HG02852 (cell line): Measurements from ENCODE around the gene SRSF10.
"Not testable (repeated sequence)": the region's sequence is repeated elsewhere in the genome, so short reads cannot be mapped to it uniquely, and the experiment has no call there.

Experiments used
- ATAC-seq: cut with Tn5 transposase; IDR thresholded peaks from one replicate; pipeline ENCODE4 v1.9.1; 2021; ENCODE audit warnings: mild to moderate bottlenecking, moderate library complexity; ENCODE audit not compliant: unreplicated experiment

Gene SRSF10

DNA sequence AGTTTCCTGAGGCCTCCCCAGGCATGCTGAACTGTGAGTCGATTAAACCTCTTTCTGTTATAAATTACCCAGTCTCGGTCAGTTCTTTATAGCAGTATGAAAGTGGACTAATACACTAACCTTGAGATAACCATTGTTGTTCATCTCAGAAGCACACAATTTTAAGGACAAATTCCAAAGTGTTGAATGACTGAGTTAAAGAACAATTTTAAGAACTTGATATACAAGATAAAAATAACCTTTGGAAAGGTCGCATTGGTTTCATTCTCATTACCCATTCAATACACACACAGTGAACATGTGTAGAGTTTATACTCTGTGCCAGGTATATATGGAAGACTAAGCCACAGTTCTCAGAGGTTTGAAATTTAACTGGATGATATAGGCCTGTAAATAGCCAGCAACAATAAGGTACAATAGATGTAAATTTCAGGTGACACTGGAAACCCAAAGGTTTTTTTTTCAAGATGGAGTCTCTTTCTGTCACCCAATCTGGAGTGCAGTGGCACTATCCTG is 19.1 kb upstream of the SRSF10 start:
- ATAC-seq: no peak

- no peak for ATAC-seq
Measured at GRCh38 chr1:23997812-23998211, 17.7 kb upstream of the SRSF10 start.

DNA sequence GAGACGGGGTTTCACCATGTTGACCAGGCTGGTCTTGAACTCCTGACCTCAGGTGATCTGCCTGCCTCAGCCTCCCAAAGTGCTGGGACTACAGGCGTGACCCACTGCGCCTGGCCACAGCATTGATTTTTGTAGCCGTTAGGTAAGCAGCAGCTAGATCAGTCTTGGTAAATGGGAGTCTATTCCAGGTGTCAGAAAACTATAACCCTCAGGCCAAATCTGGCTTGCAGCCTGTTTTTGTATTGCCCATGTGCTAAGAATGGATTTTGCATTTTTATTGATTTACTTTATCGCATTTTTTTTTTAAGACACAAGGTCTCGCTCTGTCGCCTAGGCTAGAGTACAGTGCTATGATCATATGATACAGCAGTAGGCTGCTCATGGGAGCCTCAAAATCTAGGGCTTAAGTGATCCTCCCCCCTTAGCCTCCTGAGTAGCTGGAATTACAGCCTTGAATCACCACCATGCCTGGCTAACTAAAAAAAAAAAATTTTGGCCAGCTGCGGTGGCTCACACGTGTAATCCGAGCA is 16.6 kb upstream of the SRSF10 start:
- no peak for ATAC-seq

- no peak for ATAC-seq
Measured at GRCh38 chr1:23995431-23995837, 15.3 kb upstream of the SRSF10 start.

- ATAC-seq: not testable (repeated sequence)
Measured at GRCh38 chr1:23992011-23992410, 11.9 kb upstream of the SRSF10 start.

GRCh38 chr1:23989263-23989662 is 9.1 kb upstream of the SRSF10 start:
- no peak for ATAC-seq

DNA sequence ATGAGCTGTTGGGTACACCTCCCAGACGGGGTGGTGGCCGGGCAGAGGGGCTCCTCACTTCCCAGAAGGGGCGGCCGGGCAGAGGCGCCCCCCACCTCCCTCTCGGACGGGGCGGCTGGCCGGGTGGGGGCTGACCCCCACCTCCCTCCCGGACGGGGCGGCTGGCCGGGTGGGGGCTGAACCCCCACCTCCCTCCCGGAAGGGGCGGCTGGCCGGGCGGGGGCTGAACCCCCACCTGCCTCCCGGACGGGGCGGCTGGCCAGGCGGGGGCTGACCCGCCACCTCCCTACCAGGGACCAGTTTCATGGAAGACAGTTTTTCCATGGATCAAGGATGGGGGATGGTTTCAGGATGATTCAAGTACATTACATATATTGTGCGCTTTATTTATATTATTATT is 6.9 kb upstream of the SRSF10 start:
- ATAC-seq: not testable (repeated sequence)

DNA sequence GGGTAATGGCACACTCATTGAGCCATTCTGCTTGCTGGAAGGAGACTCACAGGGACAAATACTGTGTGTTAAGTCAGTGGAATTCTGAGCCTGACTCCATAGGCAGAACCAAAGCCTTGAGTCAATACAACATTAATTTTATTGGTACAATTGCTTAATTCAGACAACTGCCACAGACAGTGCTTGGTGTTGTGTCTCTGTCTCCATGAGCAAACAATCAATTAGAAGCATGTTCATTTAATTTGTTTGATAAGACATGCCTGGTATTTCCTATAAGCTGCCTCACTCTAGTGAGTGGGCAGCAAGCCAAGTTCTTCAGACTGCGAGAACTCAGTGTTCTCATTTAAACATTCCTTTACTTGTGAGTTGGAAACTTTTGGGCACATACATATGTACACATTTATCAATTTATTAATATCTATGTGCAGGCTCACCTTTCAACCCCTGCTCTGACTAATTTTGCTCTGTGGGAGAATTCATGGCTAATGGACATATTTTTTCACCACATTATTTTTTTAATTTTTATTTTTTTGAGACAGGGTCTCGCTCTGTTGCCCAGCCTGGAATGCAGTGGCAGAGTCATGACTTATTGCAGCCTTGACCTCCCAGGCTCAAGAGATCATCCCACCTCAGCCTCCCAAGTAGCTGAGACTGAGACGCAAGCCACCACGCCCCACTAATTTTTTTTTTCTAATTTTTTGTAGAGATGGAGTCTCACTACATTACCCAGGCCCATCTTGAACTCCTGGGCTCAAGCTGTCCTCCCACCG is 4.5 kb upstream of the SRSF10 start:
- no peak for ATAC-seq

GRCh38 chr1:23980728-23981070 is 572 bp upstream of the SRSF10 start:
- ATAC-seq: peak; percentile 35

DNA sequence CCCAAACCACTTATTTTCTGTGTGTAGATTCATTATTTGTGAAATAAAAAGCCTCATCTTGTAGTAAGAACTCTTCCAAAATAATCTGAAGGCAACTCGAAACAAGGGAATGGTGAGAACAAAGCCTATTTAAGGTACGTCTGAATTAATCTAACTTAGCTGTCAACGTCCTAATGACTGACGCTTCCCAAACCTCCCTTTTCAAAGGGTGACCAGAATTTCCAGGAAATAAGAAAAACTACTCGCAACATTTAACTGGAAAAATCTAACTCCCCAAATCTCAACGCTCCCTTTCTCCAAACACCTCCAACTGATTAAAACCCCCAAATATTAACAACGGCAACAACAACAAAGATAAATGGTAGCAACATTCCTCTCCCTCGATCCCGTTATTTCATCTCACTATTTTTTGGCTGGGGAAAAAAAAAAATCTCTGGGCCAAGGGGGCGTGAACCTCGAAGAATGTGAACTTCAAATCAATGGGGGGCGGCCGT is 693 bp downstream of the SRSF10 start:
- no peak for ATAC-seq

DNA sequence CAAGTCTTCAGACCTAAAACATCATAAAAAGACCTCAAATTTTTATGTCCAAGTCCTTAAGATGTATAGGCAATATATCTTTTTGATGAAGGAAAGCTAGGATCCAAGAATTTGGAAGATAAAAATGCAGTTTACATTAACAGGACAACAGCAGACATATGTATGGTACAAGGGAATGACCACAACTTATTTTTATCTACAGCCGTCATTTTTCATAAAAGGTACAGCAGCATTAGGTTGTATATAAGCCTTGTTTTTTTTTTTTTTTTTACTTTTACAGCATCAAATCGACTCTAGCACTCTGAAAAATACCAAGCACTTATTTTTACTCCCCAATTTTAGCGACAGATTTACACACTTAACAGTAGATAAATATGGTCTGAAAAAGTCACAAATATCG is 1.3 kb downstream of the SRSF10 start:
- ATAC-seq: no peak

GRCh38 chr1:23977854-23978191 is 2.3 kb downstream of the SRSF10 start:
- ATAC-seq: no peak

- no peak for ATAC-seq
Measured at GRCh38 chr1:23977187-23977853, 2.8 kb downstream of the SRSF10 start.

DNA sequence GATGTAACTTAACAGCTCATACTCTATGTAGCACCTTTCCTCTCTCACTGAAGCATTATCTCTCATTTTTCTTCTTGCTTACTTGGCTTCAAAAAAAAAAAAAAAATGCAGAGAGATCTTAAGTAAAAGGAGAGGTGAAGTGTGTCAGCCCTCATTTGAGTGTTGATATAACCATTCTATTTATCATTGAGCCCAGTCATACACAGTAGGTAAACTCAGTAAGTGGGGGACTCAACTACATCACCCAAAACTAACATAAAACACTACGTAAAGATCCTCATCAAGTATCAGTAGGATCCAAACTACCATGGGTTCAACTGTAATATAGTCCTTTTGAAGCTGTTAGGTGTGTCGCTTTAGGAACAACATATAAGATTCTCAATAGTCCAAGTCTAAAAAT is 12.3 kb downstream of the SRSF10 start:
- no peak for ATAC-seq

DNA sequence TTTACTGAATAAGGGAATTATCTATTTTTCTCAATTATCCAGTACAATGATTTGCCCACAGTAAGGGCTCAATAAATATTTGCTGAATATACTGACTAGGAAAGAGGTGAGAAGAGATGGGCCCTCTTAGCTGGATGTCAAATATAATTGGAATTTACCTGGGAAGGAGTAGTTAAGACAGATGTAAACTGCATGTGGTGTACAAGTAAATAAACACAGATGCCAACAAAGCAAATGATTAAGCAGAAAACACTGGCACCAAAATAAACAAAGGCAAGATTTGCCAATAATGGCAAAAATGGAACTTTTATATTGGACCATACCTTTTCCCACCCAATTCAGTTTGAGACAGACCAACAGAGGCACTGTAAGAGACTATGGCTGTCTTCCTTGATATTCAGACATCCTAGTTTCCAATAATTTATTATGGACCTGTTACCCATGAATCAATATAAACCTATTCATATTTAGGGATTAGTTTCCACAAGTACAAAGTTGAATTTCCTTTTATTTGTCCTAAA is 13.1 kb downstream of the SRSF10 start:
- ATAC-seq: no peak

DNA sequence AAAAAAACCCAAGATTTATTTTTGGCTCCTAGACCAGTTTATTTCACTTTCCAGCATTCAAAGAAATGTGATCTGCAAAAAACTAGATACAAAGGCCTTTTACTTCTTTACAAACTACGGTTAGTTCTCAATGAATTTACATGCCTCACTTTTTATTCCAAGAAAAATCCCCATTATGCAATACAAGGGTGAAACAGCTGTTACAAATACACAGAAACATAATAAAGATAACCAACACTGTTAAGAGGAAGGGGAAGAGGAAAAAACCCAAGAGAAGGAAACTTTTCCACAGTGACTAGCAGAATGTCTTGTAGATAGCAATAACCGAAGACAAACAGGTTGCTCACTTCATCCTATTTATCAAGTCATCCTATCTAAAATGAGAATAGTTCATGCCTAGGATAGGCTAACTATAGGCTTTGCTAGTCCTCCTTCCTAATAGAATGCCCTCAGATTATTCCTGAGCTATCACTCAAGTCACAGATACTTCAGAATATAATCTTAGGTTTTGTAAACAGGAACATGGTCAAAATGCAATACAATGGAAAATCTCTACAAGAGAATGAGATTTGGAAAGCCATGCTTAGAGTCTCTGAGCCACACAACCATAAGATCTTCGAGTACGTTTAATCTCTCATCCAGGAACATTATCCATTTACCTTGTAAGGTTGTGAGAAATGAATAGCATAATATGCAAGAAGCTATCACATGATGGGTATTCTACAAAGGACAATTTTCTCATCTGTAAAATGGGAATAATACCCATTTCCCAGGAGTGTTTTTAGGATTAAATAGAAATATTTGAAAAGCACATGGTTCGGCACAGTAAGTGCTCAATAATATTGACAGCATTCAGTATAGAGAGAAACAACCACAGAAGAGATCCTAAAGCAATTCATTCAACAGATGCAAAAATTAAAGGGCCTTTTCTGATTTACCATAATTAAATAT is 15.1 kb downstream of the SRSF10 start:
- ATAC-seq: no peak

DNA sequence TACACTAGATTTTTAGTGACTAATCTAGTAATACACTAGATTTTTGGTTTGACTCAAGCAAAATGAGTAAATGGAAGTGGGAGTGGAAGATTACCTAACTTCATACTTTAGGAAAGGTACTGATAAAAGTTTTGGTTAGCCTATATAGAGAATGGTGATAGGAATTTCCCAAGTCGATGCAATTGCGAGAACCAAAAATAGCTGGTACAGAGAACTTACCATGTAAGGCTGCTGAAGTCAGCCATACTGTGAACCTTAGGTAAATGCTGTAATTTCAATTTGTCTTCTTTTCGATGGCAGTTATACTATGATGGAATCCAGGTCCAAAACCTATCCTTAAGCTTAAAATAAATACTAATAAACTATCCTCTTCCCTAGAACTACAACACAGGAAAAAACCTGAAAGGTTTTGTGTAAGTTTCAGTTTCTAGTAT is 15.9 kb downstream of the SRSF10 start:
- ATAC-seq: no peak

- ATAC-seq: no peak
Measured at GRCh38 chr1:23963617-23964234, 16.4 kb downstream of the SRSF10 start.

GRCh38 chr1:23960291-23961020 is 19.7 kb downstream of the SRSF10 start:
- no peak for ATAC-seq
